H1 (cell line): ENCODE results near the gene MSH5. TPM values are rescaled to one million over a fixed set of nuclear protein-coding genes. Genes with fewer than 3 reads are reported as not detected.

Experiments used
- BRCA1 ChIP-seq: IDR thresholded peaks from 2 replicates; pipeline ENCODE4 v1.6.1; 2012; ENCODE audit warnings: low read depth, low read length, improper control_type of control experiment
- GABPA ChIP-seq: IDR thresholded peaks from 2 replicates; pipeline ENCODE4 v1.6.1; 2011; ENCODE audit warnings: mild to moderate bottlenecking, low read length, moderate library complexity, borderline replicate concordance; ENCODE audit not compliant: insufficient read depth
- JUND ChIP-seq: IDR thresholded peaks from 2 replicates; pipeline ENCODE4 v1.6.1; 2011; ENCODE audit warnings: mild to moderate bottlenecking, improper control_type of control experiment, low read length
- NANOG ChIP-seq: IDR thresholded peaks from 2 replicates; pipeline ENCODE4 v1.6.1; 2011; ENCODE audit warnings: low read length, low read depth, mild to moderate bottlenecking, inconsistent platforms; ENCODE audit not compliant: insufficient read depth, poor library complexity, severe bottlenecking
- polyA plus RNA-seq, 7 experiments: library from polyadenylated mRNA; depleted of rRNA in 3 of 7; stranded (reverse) in 5 of 7; unstranded in 2 of 7; fragments of >200 nt in 5 of 7; fragments of 200-250 nt in 2 of 7; gene quantifications; 1 replicate in 5 of 7; 2 replicates in 1 of 7; 4 replicates in 1 of 7; pipeline versions ENCODE4 v1.2.1 to v1.2.3, GENCODE V29; 2011 to 2013; ENCODE audit warnings: missing spikeins in 2 of 7, mixed read lengths in 2 of 7
- total RNA-seq: library from RNA; stranded (reverse); fragmentation: NEBNext Ultra II Directional; extraction: Animal tissue kit (Norgen Biotek cat#: 25700); gene quantifications from 2 replicates; pipeline ENCODE4 v1.2.1, GENCODE V29; 2021
- TF ChIP-seq, protein P1 (sequence below): IDR thresholded peaks from 2 replicates; pipeline ENCODE4 v1.6.1; 2012; ENCODE audit warnings: inconsistent platforms

Gene MSH5
- total and polyA plus RNA-seq, 2 of the 8 experiments (the other 6 are each of a cell fraction or from before 2014, with no cell fraction given), result 25.3 to 26.5 TPM

DNA sequence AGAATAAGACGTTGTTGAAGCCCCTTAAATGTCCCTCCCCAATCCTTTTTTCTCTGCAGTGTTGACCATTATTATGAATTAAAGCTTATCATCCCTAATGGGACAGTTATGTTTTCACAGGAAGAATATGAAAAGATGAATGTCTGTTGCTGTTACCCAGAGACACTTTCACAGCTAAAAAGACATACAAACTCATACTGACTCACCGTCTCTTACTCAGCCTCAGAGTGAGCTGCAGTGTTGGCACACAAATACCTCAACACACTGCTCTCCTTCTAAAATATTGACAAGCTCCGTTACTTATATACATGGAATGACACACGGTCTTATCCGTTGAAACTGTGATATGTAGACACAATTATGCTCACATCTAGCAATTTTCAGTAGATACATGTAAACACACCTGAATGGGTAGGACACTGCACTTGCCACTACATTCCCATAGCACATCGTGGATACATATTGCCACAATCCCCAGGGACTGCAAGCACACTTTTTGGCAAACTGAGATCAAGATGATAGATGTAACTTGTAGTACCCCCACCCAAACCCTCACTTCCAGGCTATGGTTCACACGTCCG, 13.0 kb downstream of the MSH5 start (continued):
- TF ChIP-seq NANOG (no peak), BRCA1 (no peak), JUND (no peak), GABPA (no peak)
- TF ChIP-seq, protein P1, sequence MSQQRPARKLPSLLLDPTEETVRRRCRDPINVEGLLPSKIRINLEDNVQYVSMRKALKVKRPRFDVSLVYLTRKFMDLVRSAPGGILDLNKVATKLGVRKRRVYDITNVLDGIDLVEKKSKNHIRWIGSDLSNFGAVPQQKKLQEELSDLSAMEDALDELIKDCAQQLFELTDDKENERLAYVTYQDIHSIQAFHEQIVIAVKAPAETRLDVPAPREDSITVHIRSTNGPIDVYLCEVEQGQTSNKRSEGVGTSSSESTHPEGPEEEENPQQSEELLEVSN, result no peak
- TF ChIP-seq, all 59 proteins: peak for 0
